Measurements from ENCODE around the gene TRIM7.

The TRIM7 gene

GRCh38 chr5:181173420-181174342 is 31.3 kb downstream of the TRIM7 start:
- no peak overlapping the region for H3K4me2 ChIP-seq (ENCODE audit: low read depth, low read length, poor library complexity, severe bottlenecking)
- H3K4me3 ChIP-seq (ENCODE audit: low read length, poor library complexity, severe bottlenecking), result no peak overlapping the region
- no peak overlapping the region for H2AFZ ChIP-seq (ENCODE audit: low read length)
- no peaks in the 10 kb centered on the region for H3K27me3 ChIP-seq (ENCODE audit: insufficient read depth, low read length, poor library complexity, severe bottlenecking)
- H3F3A ChIP-seq (ENCODE audit: low read depth), result no peaks in the 10 kb centered on the region
- H4K20me1 ChIP-seq (ENCODE audit: insufficient read depth, low read length, poor library complexity, severe bottlenecking), result no peaks in the 10 kb centered on the region
- H3K36me3 ChIP-seq (ENCODE audit: insufficient read depth, low read length), result no peaks in the 10 kb centered on the region
- TF ChIP-seq EZH2phosphoT487 (IDR thresholded peaks at IDR 0.05; ENCODE audit: borderline replicate concordance) (no peak), CTCF (conservative IDR thresholded peaks at IDR 0.05; ENCODE audit: low read length) (no peak)
- H3K9me3 ChIP-seq (ENCODE audit: insufficient read depth, low read depth, low read length), result no peaks in the 10 kb centered on the region
- H3K4me1 ChIP-seq (ENCODE audit: insufficient read depth, low read length, poor library complexity, severe bottlenecking), result no peaks in the 10 kb centered on the region
- H3K79me2 ChIP-seq (ENCODE audit: insufficient read depth, low read length), result no peaks in the 10 kb centered on the region
- H3K9ac ChIP-seq (ENCODE audit: low read depth, low read length, poor library complexity, severe bottlenecking), result no peak overlapping the region
- no peaks in the 10 kb centered on the region for H3K9me2 ChIP-seq (replicated peaks; ENCODE audit: low read depth, low read length)

- peaks cover 3% of the 10 kb centered on the region for H3K4me1 ChIP-seq (ENCODE audit: insufficient read depth, low read length, poor library complexity, severe bottlenecking)
- H3K9me2 ChIP-seq (replicated peaks; ENCODE audit: low read depth, low read length), result no peaks in the 10 kb centered on the region
- H3K9me3 ChIP-seq (ENCODE audit: insufficient read depth, low read depth, low read length), result no peaks in the 10 kb centered on the region
- no peak overlapping the region for H3K4me2 ChIP-seq (ENCODE audit: low read depth, low read length, poor library complexity, severe bottlenecking)
- H3K36me3 ChIP-seq (ENCODE audit: insufficient read depth, low read length), result no peaks in the 10 kb centered on the region
- no peak overlapping the region for H3K9ac ChIP-seq (ENCODE audit: low read depth, low read length, poor library complexity, severe bottlenecking)
- no peak overlapping the region for H2AFZ ChIP-seq (ENCODE audit: low read length)
- H3F3A ChIP-seq (ENCODE audit: low read depth), result no peaks in the 10 kb centered on the region
- TF ChIP-seq CTCF (conservative IDR thresholded peaks at IDR 0.05; ENCODE audit: low read length) (no peak), EZH2phosphoT487 (IDR thresholded peaks at IDR 0.05; ENCODE audit: borderline replicate concordance) (no peak)
- no peaks in the 10 kb centered on the region for H3K27me3 ChIP-seq (ENCODE audit: insufficient read depth, low read length, poor library complexity, severe bottlenecking)
- no peaks in the 10 kb centered on the region for H4K20me1 ChIP-seq (ENCODE audit: insufficient read depth, low read length, poor library complexity, severe bottlenecking)
- H3K79me2 ChIP-seq (ENCODE audit: insufficient read depth, low read length), result no peaks in the 10 kb centered on the region
- no peak overlapping the region for H3K4me3 ChIP-seq (ENCODE audit: low read length, poor library complexity, severe bottlenecking)
These were observed 32.0 kb downstream of the TRIM7 start for GRCh38 chr5:181173027-181173419.

- Histone ChIP-seq H3K9me3 (ENCODE audit: insufficient read depth, low read depth, low read length) (no peaks in the 10 kb centered on the region), H3K4me2 (ENCODE audit: low read depth, low read length, poor library complexity, severe bottlenecking) (no peak overlapping the region), H3F3A (ENCODE audit: low read depth) (no peaks in the 10 kb centered on the region), H3K9ac (ENCODE audit: low read depth, low read length, poor library complexity, severe bottlenecking) (no peak overlapping the region), H3K27me3 (ENCODE audit: insufficient read depth, low read length, poor library complexity, severe bottlenecking) (no peaks in the 10 kb centered on the region), H3K36me3 (ENCODE audit: insufficient read depth, low read length) (no peaks in the 10 kb centered on the region), H2AFZ (ENCODE audit: low read length) (no peak overlapping the region), H3K4me3 (ENCODE audit: low read length, poor library complexity, severe bottlenecking) (no peak overlapping the region), H3K9me2 (replicated peaks; ENCODE audit: low read depth, low read length) (no peaks in the 10 kb centered on the region), H3K79me2 (ENCODE audit: insufficient read depth, low read length) (no peaks in the 10 kb centered on the region), H3K4me1 (ENCODE audit: insufficient read depth, low read length, poor library complexity, severe bottlenecking) (peaks cover 4% of the 10 kb centered on the region), H4K20me1 (ENCODE audit: insufficient read depth, low read length, poor library complexity, severe bottlenecking) (no peaks in the 10 kb centered on the region)
- TF ChIP-seq EZH2phosphoT487 (IDR thresholded peaks at IDR 0.05; ENCODE audit: borderline replicate concordance) (no peak), CTCF (conservative IDR thresholded peaks at IDR 0.05; ENCODE audit: low read length) (no peak)
These were observed 33.2 kb downstream of the TRIM7 start for GRCh38 chr5:181171782-181172181.
